NOMO-1 treated with dmso at 0.1 percent for 144 hours (cell line): ENCODE data around the gene MYH13.

ENCODE experiments used
- DNase-seq: peaks from one replicate; lab custom pipeline; 2025; ENCODE audit not compliant: unreplicated experiment; lab: John Stamatoyannopoulos, UW

The MYH13 gene

GRCh38 chr17:10372906-10373305 lies at the start of gene MYH13:
Gene MYH13, minus strand, starts transcription at chr17:10373006. Its CDS starts 8,476 bp downstream, at chr17:10364530.
- no peak for DNase-seq

GRCh38 chr17:10421900-10422542 lies 49.2 kb upstream of the MYH13 start, which contains the start of gene MYH8:
Gene MYH8, minus strand, starts transcription at chr17:10421950. Its CDS starts 1,723 bp downstream, at chr17:10420227.
- no peak for DNase-seq

- DNase-seq: no peak
Measured at GRCh38 chr17:10421211-10421610, 48.4 kb upstream of the MYH13 start.

DNA sequence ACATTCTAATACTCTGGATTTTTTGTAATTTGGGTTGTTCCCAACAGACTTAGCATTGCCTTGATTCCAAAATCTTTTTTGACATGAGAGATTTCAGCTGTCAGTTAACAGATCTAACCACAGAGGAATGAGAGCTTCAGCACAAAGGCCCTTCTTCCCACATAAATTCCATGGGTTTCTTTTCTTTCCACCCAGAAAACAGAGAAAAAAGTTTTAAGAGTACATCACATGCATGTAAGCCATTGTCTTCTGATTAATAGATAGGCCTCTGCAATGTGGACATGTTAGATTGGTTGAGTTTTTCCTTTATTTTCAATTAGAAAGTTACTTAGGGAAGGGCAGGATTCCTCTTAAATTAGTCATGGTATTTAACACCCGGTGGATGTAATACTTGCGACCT lies 48.0 kb upstream of the MYH13 start:
- DNase-seq: no peak

DNA sequence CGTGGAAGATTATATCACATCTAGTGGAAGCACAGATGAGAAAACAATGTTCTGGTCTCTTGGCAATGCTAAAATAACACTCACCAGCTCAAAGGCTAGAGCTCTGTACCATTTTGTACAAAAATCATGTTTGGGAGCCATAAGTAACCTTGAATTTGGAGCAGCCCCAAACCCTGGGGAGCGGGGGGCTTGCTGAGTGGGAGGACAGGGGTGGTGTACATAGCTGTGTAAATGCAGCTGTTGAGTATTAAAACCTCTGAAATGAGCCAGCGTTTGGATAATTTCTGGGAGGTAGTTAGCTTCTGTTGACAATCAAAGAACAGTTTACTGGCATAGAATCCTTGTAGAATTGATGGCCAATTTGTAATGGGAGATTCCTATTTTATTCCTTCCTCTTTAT lies 44.6 kb upstream of the MYH13 start:
- no peak for DNase-seq

DNA sequence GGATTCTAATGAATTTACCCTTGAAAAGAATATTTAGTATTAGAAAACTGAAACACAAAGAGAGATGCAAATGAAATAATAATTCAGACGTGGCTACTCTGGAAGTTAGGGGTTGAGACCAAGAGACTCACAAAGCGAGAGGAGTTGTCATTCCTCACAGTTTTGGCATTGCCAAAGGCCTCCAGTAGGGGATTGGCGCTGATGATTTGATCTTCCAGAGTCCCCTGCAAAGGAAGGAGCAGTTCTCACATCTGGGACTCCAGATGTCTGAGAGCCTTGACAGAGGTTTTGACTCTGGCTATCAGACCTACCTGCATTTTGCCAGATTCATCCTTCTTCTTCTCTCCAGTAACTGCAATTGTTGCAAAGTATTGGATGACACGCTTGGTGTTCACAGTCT lies 42.4 kb upstream of the MYH13 start:
- no peak for DNase-seq

GRCh38 chr17:10403589-10403988 lies 30.8 kb upstream of the MYH13 start:
- DNase-seq: no peak

DNA sequence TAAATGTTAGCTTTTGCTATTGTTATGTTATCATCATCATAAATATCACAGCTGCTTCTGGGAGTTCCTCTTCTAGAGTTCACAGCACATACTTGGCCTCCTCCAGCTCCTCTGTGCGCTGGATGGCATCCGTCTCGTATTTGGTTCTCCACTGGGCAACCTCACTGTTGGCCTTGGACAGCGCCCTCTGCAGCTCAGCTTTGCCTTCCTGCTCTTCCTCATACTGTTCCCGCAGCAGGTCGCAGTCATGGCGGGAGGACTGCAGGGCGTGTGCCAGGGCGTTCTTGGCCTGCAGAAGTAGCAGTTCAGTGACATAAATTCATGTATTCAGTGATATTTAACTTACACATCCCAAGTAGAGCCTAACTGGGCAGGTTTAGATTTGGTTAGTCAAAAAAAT lies 25.5 kb upstream of the MYH13 start:
- DNase-seq: no peak

GRCh38 chr17:10396524-10397163 lies 23.8 kb upstream of the MYH13 start:
- no peak for DNase-seq

- DNase-seq: no peak
Measured at GRCh38 chr17:10394201-10394887, 21.5 kb upstream of the MYH13 start.

DNA sequence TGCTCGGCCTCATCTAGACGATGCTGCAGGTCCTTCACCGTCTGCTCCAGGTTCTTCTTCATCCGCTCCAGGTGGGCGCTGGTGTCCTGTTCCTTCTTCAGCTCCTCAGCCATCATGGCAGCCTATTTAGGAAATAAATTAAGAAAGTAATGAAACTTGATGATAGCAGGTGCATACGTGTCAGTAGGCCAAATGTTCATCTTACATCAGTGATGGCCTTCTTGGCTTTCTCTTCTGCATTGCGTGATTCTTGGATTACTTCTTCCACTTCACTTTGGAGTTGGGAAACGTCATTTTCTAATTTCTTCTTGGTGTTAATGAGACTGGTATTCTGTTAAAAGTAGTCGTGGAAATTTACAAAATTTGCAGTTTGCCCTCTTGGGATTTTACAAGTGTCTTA lies 20.1 kb upstream of the MYH13 start:
- no peak for DNase-seq

DNA sequence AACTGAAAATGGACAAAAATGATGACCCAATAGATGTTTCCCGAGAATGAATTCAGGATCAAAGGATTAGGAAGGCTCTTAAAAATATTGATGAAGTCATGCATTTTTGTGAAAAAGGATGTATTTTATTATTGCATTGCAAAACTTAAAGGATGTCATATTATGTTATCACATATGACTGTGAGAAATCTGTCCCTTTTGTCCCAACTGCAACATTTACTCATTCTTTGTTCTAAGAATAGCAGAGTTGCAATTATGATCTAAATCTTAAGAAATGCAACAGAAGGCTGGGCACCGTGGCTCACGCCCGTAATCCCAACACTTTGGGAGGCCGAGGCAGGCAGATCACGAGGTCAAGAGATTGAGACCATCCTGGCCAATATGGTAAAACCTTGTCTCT lies 13.1 kb upstream of the MYH13 start:
- no peak for DNase-seq

GRCh38 chr17:10384175-10384574 lies 11.4 kb upstream of the MYH13 start:
- DNase-seq: no peak

DNA sequence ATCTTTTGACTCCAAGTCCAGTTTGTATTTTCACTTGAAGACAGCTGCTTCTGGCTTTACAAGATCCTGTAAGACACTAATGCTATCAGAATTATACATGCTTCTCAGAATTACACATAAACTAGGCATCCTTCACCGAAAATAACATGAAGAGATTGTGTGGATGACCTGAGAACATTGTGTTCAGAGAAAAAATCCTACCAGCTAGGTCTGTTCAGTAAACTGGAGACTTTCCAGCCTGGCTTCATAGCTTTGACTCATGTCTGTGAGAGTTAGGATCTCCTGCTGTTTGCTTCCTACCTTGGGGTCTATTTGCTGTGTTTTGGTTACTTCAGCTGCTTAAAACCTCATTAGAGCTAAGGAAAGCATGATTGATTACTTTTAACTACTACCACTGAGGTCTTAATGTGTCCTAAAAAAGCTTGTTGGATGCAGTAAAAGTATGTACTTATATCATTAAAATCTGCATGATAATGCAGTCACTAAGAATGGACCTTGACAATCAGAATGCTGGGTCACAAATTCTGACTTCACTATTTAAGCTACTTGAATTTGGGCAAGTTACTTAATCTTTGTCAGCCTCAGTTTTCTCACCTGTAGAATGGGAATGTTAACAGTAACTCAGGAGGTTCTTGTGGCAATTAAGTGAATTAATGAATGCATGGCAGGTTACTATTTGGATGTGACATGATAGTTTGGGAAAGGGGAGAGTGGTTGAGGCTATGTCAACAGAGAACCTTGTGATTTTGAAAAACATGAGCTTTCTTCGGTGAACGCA lies 8.0 kb upstream of the MYH13 start:
- DNase-seq: no peak

- no peak for DNase-seq
Measured at GRCh38 chr17:10370016-10370608, 2.7 kb downstream of the MYH13 start.

GRCh38 chr17:10369239-10369638 lies 3.6 kb downstream of the MYH13 start:
- no peak for DNase-seq

- DNase-seq: no peak
Measured at GRCh38 chr17:10368561-10368960, 4.2 kb downstream of the MYH13 start.

GRCh38 chr17:10360578-10360977 lies 12.2 kb downstream of the MYH13 start:
- DNase-seq: no peak

GRCh38 chr17:10357768-10358167 lies 15.0 kb downstream of the MYH13 start:
- no peak for DNase-seq

DNA sequence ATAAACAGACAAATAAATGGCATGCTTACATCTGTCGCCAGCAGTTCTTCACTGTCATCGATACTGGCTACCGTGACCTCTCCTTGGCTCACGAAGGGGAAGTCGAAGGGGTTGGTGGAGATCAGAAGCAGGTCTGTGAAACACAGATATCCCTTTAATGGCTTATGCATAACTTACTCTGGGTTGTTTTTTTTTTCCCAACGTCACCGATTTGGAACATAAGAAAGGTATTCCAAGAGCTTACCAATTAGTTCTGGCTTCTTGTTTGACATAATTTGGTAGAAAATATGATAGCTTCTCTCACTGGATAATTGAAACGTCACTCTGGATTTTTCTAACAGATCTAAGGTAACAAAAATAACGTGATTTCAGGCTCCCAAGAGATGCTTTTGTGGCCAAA lies 18.2 kb downstream of the MYH13 start:
- DNase-seq: no peak

- DNase-seq: no peak
Measured at GRCh38 chr17:10352893-10353292, 19.9 kb downstream of the MYH13 start.
